Progenitor cell of endocrine pancreas (in vitro differentiated cells): ENCODE results near the gene ZNF333. TPM values are rescaled to one million over a fixed set of nuclear protein-coding genes. Genes with fewer than 3 reads are reported as not detected.
"Not testable (repeated sequence)": the region's sequence is repeated elsewhere in the genome, so short reads cannot be mapped to it uniquely, and the experiment has no call there.

ENCODE experiments used
- DNase-seq: peaks from one replicate; pipeline ENCODE4 v3.0.0; 2021; ENCODE audit warnings: low spot score; ENCODE audit not compliant: unreplicated experiment
- H3K27ac Mint-ChIP-seq: 2 replicates; pipeline ENCODE4 v1.8.0; 2021; ENCODE audit warnings: mild to moderate bottlenecking, moderate library complexity, mixed read lengths
- H3K27me3 Mint-ChIP-seq: 2 replicates; pipeline ENCODE4 v1.8.0; 2021; ENCODE audit warnings: mixed read lengths
- H3K36me3 Mint-ChIP-seq: 2 replicates; pipeline ENCODE4 v1.8.0; 2022; ENCODE audit warnings: mixed read lengths; ENCODE audit not compliant: insufficient read depth
- H3K4me1 Mint-ChIP-seq: 2 replicates; pipeline ENCODE4 v1.8.0; 2021; ENCODE audit warnings: low read depth, mixed read lengths
- H3K4me3 Mint-ChIP-seq: 2 replicates; pipeline ENCODE4 v1.8.0; 2021; ENCODE audit warnings: low read depth, mild to moderate bottlenecking, moderate library complexity, mixed read lengths
- H3K9me3 Mint-ChIP-seq: 2 replicates; pipeline ENCODE4 v1.8.0; 2021; ENCODE audit warnings: low read depth, mixed read lengths
- total RNA-seq: library from RNA; stranded (reverse); gene quantifications from 2 replicates; pipeline ENCODE4 v1.2.1, GENCODE V29; 2021
- TF ChIP-seq, protein P1 (sequence below): fragments of 200-600 bp; sonication (generic); IDR thresholded peaks from one replicate; pipeline ENCODE4 v1.5.0; 2021; ENCODE audit warnings: antibody characterized with exemption, mild to moderate bottlenecking; ENCODE audit not compliant: unreplicated experiment

Gene ZNF333
- total RNA-seq, 1 donor from 2014 or later: 21.6 TPM

GRCh38 chr19:14774373-14774772 is 84.5 kb downstream of the ZNF333 start:
- Mint-ChIP-seq H3K4me1 (no peaks in the 10 kb centered on the region), H3K36me3 (no peaks in the 10 kb centered on the region), H3K27me3 (peaks cover 16% of the 10 kb centered on the region), H3K9me3 (peaks cover 6% of the 10 kb centered on the region), H3K4me3 (no peak overlapping the region), H3K27ac (no peak overlapping the region)
- no peak for DNase-seq
- TF ChIP-seq, protein P1, sequence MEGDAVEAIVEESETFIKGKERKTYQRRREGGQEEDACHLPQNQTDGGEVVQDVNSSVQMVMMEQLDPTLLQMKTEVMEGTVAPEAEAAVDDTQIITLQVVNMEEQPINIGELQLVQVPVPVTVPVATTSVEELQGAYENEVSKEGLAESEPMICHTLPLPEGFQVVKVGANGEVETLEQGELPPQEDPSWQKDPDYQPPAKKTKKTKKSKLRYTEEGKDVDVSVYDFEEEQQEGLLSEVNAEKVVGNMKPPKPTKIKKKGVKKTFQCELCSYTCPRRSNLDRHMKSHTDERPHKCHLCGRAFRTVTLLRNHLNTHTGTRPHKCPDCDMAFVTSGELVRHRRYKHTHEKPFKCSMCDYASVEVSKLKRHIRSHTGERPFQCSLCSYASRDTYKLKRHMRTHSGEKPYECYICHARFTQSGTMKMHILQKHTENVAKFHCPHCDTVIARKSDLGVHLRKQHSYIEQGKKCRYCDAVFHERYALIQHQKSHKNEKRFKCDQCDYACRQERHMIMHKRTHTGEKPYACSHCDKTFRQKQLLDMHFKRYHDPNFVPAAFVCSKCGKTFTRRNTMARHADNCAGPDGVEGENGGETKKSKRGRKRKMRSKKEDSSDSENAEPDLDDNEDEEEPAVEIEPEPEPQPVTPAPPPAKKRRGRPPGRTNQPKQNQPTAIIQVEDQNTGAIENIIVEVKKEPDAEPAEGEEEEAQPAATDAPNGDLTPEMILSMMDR: no peak

DNA sequence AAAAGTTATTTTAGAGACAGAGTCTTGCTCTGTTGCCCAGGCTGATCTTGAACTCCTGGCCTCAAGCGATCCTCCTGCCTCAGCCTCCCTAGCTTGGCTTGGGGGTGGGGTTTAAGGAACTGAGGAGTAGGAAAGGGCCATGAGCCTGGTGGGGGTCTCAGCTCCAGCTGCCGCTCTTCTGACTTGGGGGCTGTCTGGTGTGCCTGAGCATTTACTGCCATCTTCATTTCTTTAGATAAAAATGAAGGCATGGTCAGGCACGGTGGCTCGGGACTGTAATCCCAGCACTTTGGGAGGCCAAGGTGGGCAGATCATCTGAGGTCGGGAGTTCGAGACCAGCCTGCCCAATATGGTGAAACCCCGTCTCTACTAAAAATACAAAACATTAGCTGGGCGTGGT is 85.5 kb downstream of the ZNF333 start:
- DNase-seq, H3K4me3 Mint-ChIP-seq, H3K27ac Mint-ChIP-seq, H3K4me1 Mint-ChIP-seq, H3K9me3 Mint-ChIP-seq, H3K36me3 Mint-ChIP-seq: not testable (repeated sequence)
- H3K27me3 Mint-ChIP-seq: peaks cover 17% of the 10 kb centered on the region

DNA sequence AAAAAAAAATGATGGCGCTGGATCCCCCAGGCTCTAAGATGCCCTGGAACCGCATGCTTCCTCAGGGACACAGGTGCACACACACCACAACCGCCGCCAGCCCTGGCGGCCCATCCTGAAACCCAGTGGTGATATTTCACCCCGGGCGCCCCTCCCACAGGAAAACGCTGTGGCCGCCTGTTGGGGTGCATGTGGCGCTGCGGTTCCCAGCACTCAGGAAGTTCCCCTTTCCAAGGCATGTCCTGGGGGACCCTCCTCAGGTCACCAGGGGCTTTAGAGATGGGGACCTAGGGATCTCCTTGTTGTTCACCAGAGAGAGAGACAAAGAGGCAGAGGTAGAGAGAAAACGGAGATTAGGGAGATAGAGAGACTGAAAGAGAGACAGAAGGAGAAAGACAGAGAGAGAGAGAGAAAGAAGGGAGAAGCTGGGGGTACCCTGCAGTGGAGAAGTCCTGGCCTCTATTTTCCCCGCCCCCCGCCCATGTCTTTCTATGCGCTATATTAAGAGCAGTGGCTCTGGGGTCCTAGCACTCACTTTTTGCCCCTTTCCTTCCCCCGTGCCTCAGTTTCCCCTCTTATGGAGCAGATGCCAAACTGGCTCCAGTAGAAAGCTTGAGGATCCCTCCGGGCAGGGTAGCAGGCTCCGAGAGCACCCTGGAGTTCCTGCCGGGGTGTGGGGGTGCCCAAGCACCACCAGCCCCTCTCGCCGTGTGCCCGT is 86.2 kb downstream of the ZNF333 start:
- DNase-seq: no peak
- H3K4me1 Mint-ChIP-seq: no peaks in the 10 kb centered on the region
- H3K9me3 Mint-ChIP-seq: peaks cover 3% of the 10 kb centered on the region
- TF ChIP-seq, protein P1: no peak
- no peak overlapping the region for H3K27ac Mint-ChIP-seq
- peaks cover 17% of the 10 kb centered on the region for H3K27me3 Mint-ChIP-seq
- H3K36me3 Mint-ChIP-seq: no peaks in the 10 kb centered on the region
- no peak overlapping the region for H3K4me3 Mint-ChIP-seq

- not testable (repeated sequence) for H3K4me3 Mint-ChIP-seq, H3K27ac Mint-ChIP-seq, DNase-seq, H3K36me3 Mint-ChIP-seq, H3K9me3 Mint-ChIP-seq, H3K4me1 Mint-ChIP-seq
- peaks cover 17% of the 10 kb centered on the region for H3K27me3 Mint-ChIP-seq
These were observed 87.8 kb downstream of the ZNF333 start for GRCh38 chr19:14777645-14778044.

GRCh38 chr19:14778110-14778845 is 88.4 kb downstream of the ZNF333 start, which contains the start of gene ADGRE2:
Gene ADGRE2 (minus strand): TSS chr19:14778560. CDS start chr19:14776756, 1,804 bp downstream.
- H3K36me3 Mint-ChIP-seq, H3K9me3 Mint-ChIP-seq, H3K4me1 Mint-ChIP-seq, H3K4me3 Mint-ChIP-seq, DNase-seq, H3K27ac Mint-ChIP-seq: not testable (repeated sequence)
- H3K27me3 Mint-ChIP-seq: peaks cover 17% of the 10 kb centered on the region

DNA sequence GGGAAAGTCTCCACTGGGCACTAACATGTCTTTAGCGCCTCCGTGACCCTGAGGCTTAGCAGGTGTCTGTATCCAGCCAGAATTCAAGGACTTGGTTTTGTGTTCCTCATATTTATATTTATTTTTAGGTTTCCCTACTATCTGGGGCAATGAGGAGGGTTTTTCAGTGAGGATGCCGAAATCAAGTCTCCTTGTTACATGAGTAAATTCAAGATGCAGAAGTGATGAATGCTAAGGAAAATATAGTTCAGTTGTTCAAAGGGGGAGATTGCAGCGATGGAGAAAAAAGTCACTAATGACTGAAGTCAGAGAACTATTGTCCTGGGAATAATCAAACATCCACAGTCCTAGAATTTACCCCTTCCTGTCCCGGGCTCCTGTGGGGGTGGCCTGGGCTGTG is 89.3 kb downstream of the ZNF333 start:
- H3K4me3 Mint-ChIP-seq: no peak overlapping the region
- H3K36me3 Mint-ChIP-seq: no peaks in the 10 kb centered on the region
- H3K27me3 Mint-ChIP-seq: peaks cover 14% of the 10 kb centered on the region
- H3K27ac Mint-ChIP-seq: no peak overlapping the region
- no peak for DNase-seq
- peaks cover 3% of the 10 kb centered on the region for H3K9me3 Mint-ChIP-seq
- no peaks in the 10 kb centered on the region for H3K4me1 Mint-ChIP-seq
- TF ChIP-seq, protein P1: no peak

- peaks cover 14% of the 10 kb centered on the region for H3K27me3 Mint-ChIP-seq
- H3K4me3 Mint-ChIP-seq, DNase-seq, H3K36me3 Mint-ChIP-seq, H3K9me3 Mint-ChIP-seq, H3K27ac Mint-ChIP-seq, H3K4me1 Mint-ChIP-seq: not testable (repeated sequence)
These were observed 90.9 kb downstream of the ZNF333 start for GRCh38 chr19:14780622-14781225.

DNA sequence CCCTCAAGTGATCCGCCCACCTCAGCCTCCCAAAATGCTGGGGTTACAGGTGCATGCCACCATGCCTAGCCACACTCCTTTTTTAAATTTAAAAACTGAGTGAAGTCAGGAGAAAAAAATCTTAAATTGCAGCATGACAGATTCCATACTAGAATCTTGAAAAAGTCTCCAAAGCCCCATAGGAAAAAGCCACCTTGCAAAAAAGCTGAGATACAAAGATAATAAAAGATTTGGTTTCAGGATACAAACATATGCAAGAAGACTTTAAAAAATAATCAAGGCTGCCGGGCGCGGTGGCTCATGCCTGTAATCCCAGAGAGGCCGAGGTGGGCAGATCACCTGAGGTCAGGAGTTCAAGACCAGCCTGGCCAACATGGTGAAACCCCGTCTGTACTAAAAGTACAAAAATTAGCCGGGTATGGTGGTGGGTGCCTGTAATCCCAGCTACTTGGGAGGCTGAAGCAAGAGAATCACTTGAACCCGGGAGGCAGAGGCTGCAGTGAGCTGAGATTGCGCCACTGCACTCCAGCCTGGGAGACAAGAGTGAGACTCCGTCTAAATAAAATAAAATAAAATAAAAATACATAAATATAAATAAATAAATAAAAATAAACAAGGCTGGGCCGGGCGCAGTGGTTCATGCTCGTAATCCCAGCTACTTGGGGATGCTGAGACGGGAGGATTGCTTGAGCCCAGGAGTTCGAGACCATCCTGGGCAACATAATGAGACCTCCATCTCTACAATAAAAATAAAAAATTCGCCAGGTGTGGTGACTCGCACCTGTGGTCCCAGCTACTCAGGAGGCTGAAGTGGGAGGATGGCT is 92.1 kb downstream of the ZNF333 start:
- H3K27me3 Mint-ChIP-seq: not testable (repeated sequence)

More for the DNA sequence above, 92.1 kb downstream of the ZNF333 start:
- not testable (repeated sequence) for H3K4me1 Mint-ChIP-seq, DNase-seq, H3K36me3 Mint-ChIP-seq, H3K4me3 Mint-ChIP-seq, H3K9me3 Mint-ChIP-seq, H3K27ac Mint-ChIP-seq
